CD14-positive monocyte (primary cell): Measurements from ENCODE around the gene HOXB5. TPM values are rescaled to one million over a fixed set of nuclear protein-coding genes. Genes with fewer than 3 reads are reported as not detected.

Experiments used
- DNase-seq, 3 donors: peaks; one replicate each; pipeline ENCODE4 v3.0.0-alpha.2; 2011 to 2022
- H2AFZ ChIP-seq: 2 replicates; pipeline ENCODE4 v1.6.0; 2012; ENCODE audit warnings: mild to moderate bottlenecking, low read depth, low read length, inconsistent platforms; ENCODE audit not compliant: insufficient read depth, poor library complexity, severe bottlenecking
- H3K27ac ChIP-seq, 2 donors: 1 replicate in 1 of 2; 2 replicates in 1 of 2; pipeline ENCODE4 v1.5.1; 2012 to 2013; ENCODE audit warnings: low read length in 2 of 2, control low read depth in 1 of 2, inconsistent platforms in 1 of 2, low read depth in 1 of 2, mild to moderate bottlenecking in 1 of 2
- H3K27me3 ChIP-seq, 2 donors: one replicate each; pipeline versions ENCODE4 v1.6.0 to v1.6.1; 2011 to 2013; ENCODE audit warnings: low read length in 2 of 2; ENCODE audit not compliant: control insufficient read depth in 2 of 2, insufficient read depth in 2 of 2
- H3K36me3 ChIP-seq, 2 donors: replicated peaks in 1 of 2; 1 replicate in 1 of 2; 2 replicates in 1 of 2; pipeline versions ENCODE4 v1.5.1 to v1.6.1; 2012 to 2013; ENCODE audit warnings: low read length in 2 of 2, control low read depth in 1 of 2, inconsistent platforms in 1 of 2, mild to moderate bottlenecking in 1 of 2; ENCODE audit not compliant: insufficient read depth in 2 of 2, control insufficient read depth in 1 of 2
- H3K4me1 ChIP-seq, 2 donors: 1 replicate in 1 of 2; 2 replicates in 1 of 2; pipeline versions ENCODE4 v1.5.1 to v1.6.1; 2012 to 2013; ENCODE audit warnings: low read length in 2 of 2, control low read depth in 1 of 2, inconsistent platforms in 1 of 2, mild to moderate bottlenecking in 1 of 2, moderate library complexity in 1 of 2; ENCODE audit not compliant: insufficient read depth in 2 of 2, control insufficient read depth in 1 of 2
- H3K4me2 ChIP-seq: replicated peaks from 2 replicates; pipeline ENCODE3; 2012; ENCODE audit warnings: low read length, moderate library complexity, mild to moderate bottlenecking; ENCODE audit not compliant: poor library complexity, severe bottlenecking; ENCODE audit errors: extremely low read depth
- H3K4me3 ChIP-seq, 3 experiments: fragments of 200-600 bp in 1 of 3; sonication (generic) in 1 of 3; replicated peaks in 1 of 3; 1 replicate in 2 of 3; 2 replicates in 1 of 3; pipeline ENCODE4 v1.5.1; 2011 to 2013; ENCODE audit warnings: low read length in 3 of 3, mild to moderate bottlenecking in 3 of 3, control low read depth in 2 of 3, low read depth in 2 of 3, inconsistent platforms in 1 of 3, moderate library complexity in 1 of 3
- H3K79me2 ChIP-seq: 2 replicates; pipeline ENCODE4 v1.6.0; 2012; ENCODE audit warnings: mild to moderate bottlenecking, control low read depth, inconsistent platforms, low read length, moderate library complexity; ENCODE audit not compliant: insufficient read depth
- H3K9ac ChIP-seq: 2 replicates; pipeline ENCODE4 v1.6.0; 2017; ENCODE audit warnings: low read length, mild to moderate bottlenecking; ENCODE audit not compliant: insufficient read depth, poor library complexity, severe bottlenecking
- H3K9me3 ChIP-seq, 2 donors: replicated peaks in 1 of 2; 1 replicate in 1 of 2; 2 replicates in 1 of 2; pipeline versions ENCODE4 v1.5.1 to v1.6.1; 2012 to 2013; ENCODE audit warnings: low read length in 2 of 2, control low read depth in 1 of 2; ENCODE audit not compliant: control insufficient read depth in 1 of 2, insufficient read depth in 1 of 2
- H4K20me1 ChIP-seq: 2 replicates; pipeline ENCODE4 v1.6.0; 2012; ENCODE audit warnings: mild to moderate bottlenecking, low read length, control low read depth, moderate library complexity; ENCODE audit not compliant: insufficient read depth
- H3K27ac Mint-ChIP-seq, 7 donors: one replicate each; pipeline ENCODE4 v1.8.0; 2020; ENCODE audit warnings: mild to moderate bottlenecking in 7 of 7, mixed read lengths in 7 of 7, moderate library complexity in 6 of 7, inconsistent platforms in 2 of 7
- H3K27me3 Mint-ChIP-seq, 3 donors: one replicate each; pipeline ENCODE4 v1.8.0; 2021 to 2022; ENCODE audit warnings: low read depth in 3 of 3, mild to moderate bottlenecking in 3 of 3, mixed read lengths in 3 of 3, moderate library complexity in 3 of 3, inconsistent platforms in 1 of 3
- H3K36me3 Mint-ChIP-seq, 2 donors: one replicate each; pipeline ENCODE4 v1.8.0; 2020; ENCODE audit warnings: mixed read lengths in 2 of 2, inconsistent platforms in 1 of 2, mild to moderate bottlenecking in 1 of 2
- H3K4me1 Mint-ChIP-seq: one replicate; pipeline ENCODE4 v1.8.0; 2020; ENCODE audit warnings: mild to moderate bottlenecking, mixed read lengths
- H3K4me3 Mint-ChIP-seq, 2 donors: one replicate each; pipeline ENCODE4 v1.8.0; 2020; ENCODE audit warnings: mild to moderate bottlenecking in 2 of 2, mixed read lengths in 2 of 2, moderate library complexity in 1 of 2
- H3K9me3 Mint-ChIP-seq, 7 donors: one replicate each; pipeline ENCODE4 v1.8.0; 2020 to 2022; ENCODE audit warnings: mixed read lengths in 7 of 7, mild to moderate bottlenecking in 6 of 7, moderate library complexity in 6 of 7, inconsistent platforms in 2 of 7
- WGBS: methylation state at CpG from one replicate; pipeline ENCODE4 v1.1.5; 2013; ENCODE audit warnings: missing lambda C conversion rate; ENCODE audit not compliant: insufficient coverage; 5-methylcytosine and 5-hydroxymethylcytosine counted together
- intact Hi-C, 2 donors: fragments of 100-400 bp; cut with micrococcal nuclease; formaldehyde crosslinking; loops; one replicate each; pipeline versions ENCODE4 v1.15.0 to v1.15.1; 2023
- polyA plus RNA-seq, 3 donors: library from polyadenylated mRNA; depleted of rRNA in 1 of 3; unstranded in 2 of 3; stranded (reverse) in 1 of 3; fragments of 300-500 nt in 2 of 3; fragments of >200 nt in 1 of 3; fragmentation: Illumina TruSeq in 2 of 3; gene quantifications; 1 replicate in 2 of 3; 2 replicates in 1 of 3; pipeline ENCODE4 v1.2.3, GENCODE V29; 2012 to 2021
- TF ChIP-seq, protein P1 (sequence below): fragments of 200-600 bp; IDR thresholded peaks from one replicate; pipeline ENCODE4 v1.8.0; 2022; ENCODE audit warnings: antibody characterized with exemption, mild to moderate bottlenecking

Gene HOXB5
- polyA plus RNA-seq, 3 donors, result not detected

DNA sequence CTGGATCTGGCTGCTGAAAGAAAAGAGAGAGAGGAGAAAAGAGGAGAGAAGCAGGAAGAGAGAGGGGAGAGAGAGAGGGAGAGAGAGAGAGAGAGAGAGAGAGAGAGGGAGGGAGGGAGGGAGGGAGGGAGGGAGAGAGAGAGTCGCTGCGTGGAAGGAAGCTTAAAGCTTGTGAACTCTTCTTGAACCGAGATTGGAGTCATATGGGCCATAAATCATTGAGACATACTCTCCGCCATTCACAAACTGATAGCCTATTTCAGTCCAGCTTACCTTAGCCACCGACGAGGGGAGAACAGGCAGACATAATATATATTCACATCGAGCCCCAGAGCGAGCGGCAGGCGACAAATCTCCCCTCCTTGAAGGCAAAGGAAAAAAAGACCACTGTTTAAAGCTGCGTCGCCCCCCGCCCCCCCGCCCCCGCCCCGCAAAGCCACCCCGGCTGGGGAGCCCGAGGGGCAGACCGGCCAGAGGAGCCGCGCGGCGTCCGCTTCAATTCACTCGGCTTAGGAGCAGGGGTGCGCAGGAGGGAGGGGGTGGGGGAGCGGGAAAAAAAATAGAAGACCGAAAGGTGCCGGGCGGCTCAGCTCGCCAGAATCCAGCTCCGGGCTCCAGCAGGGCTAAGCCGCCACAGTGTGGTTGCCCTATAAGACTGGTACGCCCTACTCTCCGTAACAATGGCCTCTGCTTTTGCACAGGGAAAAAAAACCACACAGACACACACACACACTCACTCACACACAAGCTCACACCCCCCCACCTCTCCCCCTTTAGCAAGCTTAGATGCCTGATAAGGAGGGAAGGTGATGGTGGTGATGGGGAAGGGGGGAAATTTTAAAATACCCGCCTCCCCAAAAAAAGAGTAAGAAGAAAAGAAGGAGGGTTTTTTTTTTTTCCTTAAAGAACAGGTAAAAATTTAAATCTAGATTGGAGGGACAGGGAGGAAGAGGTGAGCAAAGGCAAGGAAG, 38.0 kb downstream of the HOXB5 start:
- Histone ChIP-seq H3K9me3 (no peaks in the 10 kb centered on the region), H3K4me3 (no peak overlapping the region), H3K4me2 (peak overlapping the region; percentile 11), H3K4me1 (peaks cover 3 to 8% of the 10 kb centered on the region in 2 donors), H3K79me2 (no peaks in the 10 kb centered on the region), H3K27me3 (peaks cover 21 to 49% of the 10 kb centered on the region in 2 donors), H2AFZ (no peak overlapping the region), H3K36me3 (no peaks in the 10 kb centered on the region), H4K20me1 (no peaks in the 10 kb centered on the region), H3K27ac (no peak overlapping the region), H3K9ac (no peak overlapping the region)
- H3K9me3 Mint-ChIP-seq, result peaks cover 0 to 11% (median 0%) of the 10 kb centered on the region in 7 donors
- peaks cover 50 to 60% (median 53%) of the 10 kb centered on the region in 3 donors for H3K27me3 Mint-ChIP-seq
- intact Hi-C loops, result no loop called here
- no peak for DNase-seq
- peak overlapping the region; percentile 52 to 91 for H3K4me3 Mint-ChIP-seq
- H3K4me1 Mint-ChIP-seq, result peaks cover 12% of the 10 kb centered on the region
- 0% methylated on average over 19 of the region's 36 CpGs for WGBS
- no peak overlapping the region for H3K27ac Mint-ChIP-seq
- TF ChIP-seq, protein P1, sequence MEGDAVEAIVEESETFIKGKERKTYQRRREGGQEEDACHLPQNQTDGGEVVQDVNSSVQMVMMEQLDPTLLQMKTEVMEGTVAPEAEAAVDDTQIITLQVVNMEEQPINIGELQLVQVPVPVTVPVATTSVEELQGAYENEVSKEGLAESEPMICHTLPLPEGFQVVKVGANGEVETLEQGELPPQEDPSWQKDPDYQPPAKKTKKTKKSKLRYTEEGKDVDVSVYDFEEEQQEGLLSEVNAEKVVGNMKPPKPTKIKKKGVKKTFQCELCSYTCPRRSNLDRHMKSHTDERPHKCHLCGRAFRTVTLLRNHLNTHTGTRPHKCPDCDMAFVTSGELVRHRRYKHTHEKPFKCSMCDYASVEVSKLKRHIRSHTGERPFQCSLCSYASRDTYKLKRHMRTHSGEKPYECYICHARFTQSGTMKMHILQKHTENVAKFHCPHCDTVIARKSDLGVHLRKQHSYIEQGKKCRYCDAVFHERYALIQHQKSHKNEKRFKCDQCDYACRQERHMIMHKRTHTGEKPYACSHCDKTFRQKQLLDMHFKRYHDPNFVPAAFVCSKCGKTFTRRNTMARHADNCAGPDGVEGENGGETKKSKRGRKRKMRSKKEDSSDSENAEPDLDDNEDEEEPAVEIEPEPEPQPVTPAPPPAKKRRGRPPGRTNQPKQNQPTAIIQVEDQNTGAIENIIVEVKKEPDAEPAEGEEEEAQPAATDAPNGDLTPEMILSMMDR, result no peak
- peaks cover 2 to 12% of the 10 kb centered on the region in 2 donors for H3K36me3 Mint-ChIP-seq

DNA sequence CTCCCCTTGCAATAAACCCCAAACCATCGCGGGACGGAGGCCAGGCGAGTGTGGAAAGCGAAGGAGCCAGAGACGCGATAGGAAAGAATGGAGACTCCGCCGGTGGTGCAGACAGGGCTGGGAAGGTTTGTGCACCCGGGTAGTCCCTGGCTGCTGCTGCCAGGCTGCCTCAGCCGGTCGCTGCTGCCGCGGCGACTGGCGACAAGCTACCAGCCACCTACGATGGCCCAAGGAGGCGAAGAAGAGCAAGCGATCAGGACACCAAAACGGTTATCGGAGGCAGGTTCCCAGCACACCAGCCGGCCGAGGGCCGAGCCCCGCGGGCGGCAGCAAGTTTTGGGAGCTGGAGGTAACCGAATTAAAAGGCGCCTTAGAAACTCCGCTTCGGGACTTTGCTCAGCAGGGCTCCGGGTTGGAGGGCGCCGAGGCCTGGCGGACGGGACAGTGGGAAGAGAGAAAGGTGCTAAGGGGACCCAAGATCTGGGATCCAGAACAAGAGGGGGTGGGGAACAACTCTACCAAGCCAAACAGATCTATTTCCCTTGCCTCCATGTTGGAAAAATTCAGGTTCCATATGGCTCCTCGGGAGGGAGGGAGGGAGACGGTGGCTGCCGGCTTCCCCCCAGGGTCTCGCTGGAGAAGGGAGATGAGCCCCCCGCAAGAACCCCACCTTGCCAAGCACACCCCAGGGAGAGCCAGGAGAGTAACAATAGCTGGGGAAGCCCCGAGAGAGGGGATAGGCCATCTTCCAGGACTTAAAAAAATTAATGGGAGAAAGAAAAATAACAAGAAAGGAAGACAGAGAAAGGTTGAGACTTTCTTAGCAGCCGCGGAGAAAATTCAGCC, 38.9 kb downstream of the HOXB5 start:
- intact Hi-C loops, result no loop called here
- H3K27me3 Mint-ChIP-seq, result peaks cover 50 to 61% (median 52%) of the 10 kb centered on the region in 3 donors

More for the DNA sequence above, 38.9 kb downstream of the HOXB5 start:
- Mint-ChIP-seq H3K4me3 (peak overlapping the region in 1 of 2 donors; percentile 91), H3K27ac (no peak overlapping the region), H3K9me3 (peaks cover 0 to 11% (median 0%) of the 10 kb centered on the region in 7 donors), H3K36me3 (peaks cover 2 to 12% of the 10 kb centered on the region in 2 donors), H3K4me1 (peaks cover 12% of the 10 kb centered on the region)
- Histone ChIP-seq H4K20me1 (no peaks in the 10 kb centered on the region), H3K4me2 (no peak overlapping the region), H3K9me3 (no peaks in the 10 kb centered on the region), H3K36me3 (no peaks in the 10 kb centered on the region), H3K4me1 (peaks cover 3 to 8% of the 10 kb centered on the region in 2 donors), H3K79me2 (no peaks in the 10 kb centered on the region), H3K27ac (no peak overlapping the region), H3K9ac (no peak overlapping the region), H3K4me3 (no peak overlapping the region), H2AFZ (no peak overlapping the region), H3K27me3 (peaks cover 21 to 49% of the 10 kb centered on the region in 2 donors)
- 83% methylated on average over 27 of the region's 44 CpGs for WGBS
- no peak for DNase-seq
- TF ChIP-seq, protein P1, result no peak
